CD14-positive monocyte (primary cell): Measurements from ENCODE around the gene SH3BP5. TPM values are rescaled to one million over a fixed set of nuclear protein-coding genes. Genes with fewer than 3 reads are reported as not detected.

Experiments used
- DNase-seq, 3 donors: peaks; one replicate each; pipeline ENCODE4 v3.0.0-alpha.2; 2011 to 2022
- H2AFZ ChIP-seq: 2 replicates; pipeline ENCODE4 v1.6.0; 2012; ENCODE audit warnings: mild to moderate bottlenecking, low read depth, low read length, inconsistent platforms; ENCODE audit not compliant: insufficient read depth, poor library complexity, severe bottlenecking
- H3K27ac ChIP-seq, 2 donors: 1 replicate in 1 of 2; 2 replicates in 1 of 2; pipeline ENCODE4 v1.5.1; 2012 to 2013; ENCODE audit warnings: low read length in 2 of 2, control low read depth in 1 of 2, inconsistent platforms in 1 of 2, low read depth in 1 of 2, mild to moderate bottlenecking in 1 of 2
- H3K27me3 ChIP-seq, 2 donors: one replicate each; pipeline versions ENCODE4 v1.6.0 to v1.6.1; 2011 to 2013; ENCODE audit warnings: low read length in 2 of 2; ENCODE audit not compliant: control insufficient read depth in 2 of 2, insufficient read depth in 2 of 2
- H3K36me3 ChIP-seq, 2 donors: replicated peaks in 1 of 2; 1 replicate in 1 of 2; 2 replicates in 1 of 2; pipeline versions ENCODE4 v1.5.1 to v1.6.1; 2012 to 2013; ENCODE audit warnings: low read length in 2 of 2, control low read depth in 1 of 2, inconsistent platforms in 1 of 2, mild to moderate bottlenecking in 1 of 2; ENCODE audit not compliant: insufficient read depth in 2 of 2, control insufficient read depth in 1 of 2
- H3K4me1 ChIP-seq, 2 donors: 1 replicate in 1 of 2; 2 replicates in 1 of 2; pipeline versions ENCODE4 v1.5.1 to v1.6.1; 2012 to 2013; ENCODE audit warnings: low read length in 2 of 2, control low read depth in 1 of 2, inconsistent platforms in 1 of 2, mild to moderate bottlenecking in 1 of 2, moderate library complexity in 1 of 2; ENCODE audit not compliant: insufficient read depth in 2 of 2, control insufficient read depth in 1 of 2
- H3K4me2 ChIP-seq: replicated peaks from 2 replicates; pipeline ENCODE3; 2012; ENCODE audit warnings: low read length, moderate library complexity, mild to moderate bottlenecking; ENCODE audit not compliant: poor library complexity, severe bottlenecking; ENCODE audit errors: extremely low read depth
- H3K4me3 ChIP-seq, 3 experiments: fragments of 200-600 bp in 1 of 3; sonication (generic) in 1 of 3; replicated peaks in 1 of 3; 1 replicate in 2 of 3; 2 replicates in 1 of 3; pipeline ENCODE4 v1.5.1; 2011 to 2013; ENCODE audit warnings: low read length in 3 of 3, mild to moderate bottlenecking in 3 of 3, control low read depth in 2 of 3, low read depth in 2 of 3, inconsistent platforms in 1 of 3, moderate library complexity in 1 of 3
- H3K79me2 ChIP-seq: 2 replicates; pipeline ENCODE4 v1.6.0; 2012; ENCODE audit warnings: mild to moderate bottlenecking, control low read depth, inconsistent platforms, low read length, moderate library complexity; ENCODE audit not compliant: insufficient read depth
- H3K9ac ChIP-seq: 2 replicates; pipeline ENCODE4 v1.6.0; 2017; ENCODE audit warnings: low read length, mild to moderate bottlenecking; ENCODE audit not compliant: insufficient read depth, poor library complexity, severe bottlenecking
- H3K9me3 ChIP-seq, 2 donors: replicated peaks in 1 of 2; 1 replicate in 1 of 2; 2 replicates in 1 of 2; pipeline versions ENCODE4 v1.5.1 to v1.6.1; 2012 to 2013; ENCODE audit warnings: low read length in 2 of 2, control low read depth in 1 of 2; ENCODE audit not compliant: control insufficient read depth in 1 of 2, insufficient read depth in 1 of 2
- H4K20me1 ChIP-seq: 2 replicates; pipeline ENCODE4 v1.6.0; 2012; ENCODE audit warnings: mild to moderate bottlenecking, low read length, control low read depth, moderate library complexity; ENCODE audit not compliant: insufficient read depth
- H3K27ac Mint-ChIP-seq, 7 donors: one replicate each; pipeline ENCODE4 v1.8.0; 2020; ENCODE audit warnings: mild to moderate bottlenecking in 7 of 7, mixed read lengths in 7 of 7, moderate library complexity in 6 of 7, inconsistent platforms in 2 of 7
- H3K27me3 Mint-ChIP-seq, 3 donors: one replicate each; pipeline ENCODE4 v1.8.0; 2021 to 2022; ENCODE audit warnings: low read depth in 3 of 3, mild to moderate bottlenecking in 3 of 3, mixed read lengths in 3 of 3, moderate library complexity in 3 of 3, inconsistent platforms in 1 of 3
- H3K36me3 Mint-ChIP-seq, 2 donors: one replicate each; pipeline ENCODE4 v1.8.0; 2020; ENCODE audit warnings: mixed read lengths in 2 of 2, inconsistent platforms in 1 of 2, mild to moderate bottlenecking in 1 of 2
- H3K4me1 Mint-ChIP-seq: one replicate; pipeline ENCODE4 v1.8.0; 2020; ENCODE audit warnings: mild to moderate bottlenecking, mixed read lengths
- H3K4me3 Mint-ChIP-seq, 2 donors: one replicate each; pipeline ENCODE4 v1.8.0; 2020; ENCODE audit warnings: mild to moderate bottlenecking in 2 of 2, mixed read lengths in 2 of 2, moderate library complexity in 1 of 2
- H3K9me3 Mint-ChIP-seq, 7 donors: one replicate each; pipeline ENCODE4 v1.8.0; 2020 to 2022; ENCODE audit warnings: mixed read lengths in 7 of 7, mild to moderate bottlenecking in 6 of 7, moderate library complexity in 6 of 7, inconsistent platforms in 2 of 7
- WGBS: methylation state at CpG from one replicate; pipeline ENCODE4 v1.1.5; 2013; ENCODE audit warnings: missing lambda C conversion rate; ENCODE audit not compliant: insufficient coverage; 5-methylcytosine and 5-hydroxymethylcytosine counted together
- intact Hi-C, 2 donors: fragments of 100-400 bp; cut with micrococcal nuclease; formaldehyde crosslinking; loops; one replicate each; pipeline versions ENCODE4 v1.15.0 to v1.15.1; 2023
- polyA plus RNA-seq, 3 donors: library from polyadenylated mRNA; depleted of rRNA in 1 of 3; unstranded in 2 of 3; stranded (reverse) in 1 of 3; fragments of 300-500 nt in 2 of 3; fragments of >200 nt in 1 of 3; fragmentation: Illumina TruSeq in 2 of 3; gene quantifications; 1 replicate in 2 of 3; 2 replicates in 1 of 3; pipeline ENCODE4 v1.2.3, GENCODE V29; 2012 to 2021
- TF ChIP-seq, protein P1 (sequence below): fragments of 200-600 bp; IDR thresholded peaks from one replicate; pipeline ENCODE4 v1.8.0; 2022; ENCODE audit warnings: antibody characterized with exemption, mild to moderate bottlenecking

Gene SH3BP5
- polyA plus RNA-seq, 3 donors = 10.7 to 29.6 (median 22.8) TPM

DNA sequence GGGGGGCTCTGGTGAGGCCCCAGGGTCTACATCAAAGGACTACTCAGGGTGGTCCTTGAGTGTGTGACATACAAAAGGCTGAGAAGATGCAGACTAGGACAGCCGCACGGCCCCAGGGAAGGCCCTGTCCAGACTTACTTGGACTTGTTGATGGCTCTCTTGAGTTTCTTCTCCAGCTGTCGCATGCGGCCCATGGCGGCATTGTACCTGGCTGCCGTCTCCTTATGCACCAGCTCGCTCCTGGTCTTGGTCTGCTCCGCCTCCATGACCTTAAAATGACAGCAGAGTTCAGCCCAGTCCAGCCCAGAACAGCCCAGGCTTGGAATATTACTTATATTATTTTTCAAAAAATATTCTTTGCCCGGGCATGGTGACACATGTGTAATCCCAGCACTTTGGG lies 70.4 kb downstream of the SH3BP5 start:
- no peaks in the 10 kb centered on the region for H3K9me3 Mint-ChIP-seq
- Histone ChIP-seq H3K4me1 (no peaks in the 10 kb centered on the region), H3K9ac (no peak overlapping the region), H3K4me2 (no peak overlapping the region), H3K27me3 (no peaks in the 10 kb centered on the region), H3K36me3 (peaks cover 62 to 77% of the 10 kb centered on the region in 2 donors), H3K27ac (no peak overlapping the region), H2AFZ (no peak overlapping the region), H3K9me3 (no peaks in the 10 kb centered on the region), H4K20me1 (peaks cover 74% of the 10 kb centered on the region), H3K79me2 (no peaks in the 10 kb centered on the region), H3K4me3 (no peak overlapping the region)
- no peak overlapping the region for H3K4me3 Mint-ChIP-seq
- TF ChIP-seq, protein P1, sequence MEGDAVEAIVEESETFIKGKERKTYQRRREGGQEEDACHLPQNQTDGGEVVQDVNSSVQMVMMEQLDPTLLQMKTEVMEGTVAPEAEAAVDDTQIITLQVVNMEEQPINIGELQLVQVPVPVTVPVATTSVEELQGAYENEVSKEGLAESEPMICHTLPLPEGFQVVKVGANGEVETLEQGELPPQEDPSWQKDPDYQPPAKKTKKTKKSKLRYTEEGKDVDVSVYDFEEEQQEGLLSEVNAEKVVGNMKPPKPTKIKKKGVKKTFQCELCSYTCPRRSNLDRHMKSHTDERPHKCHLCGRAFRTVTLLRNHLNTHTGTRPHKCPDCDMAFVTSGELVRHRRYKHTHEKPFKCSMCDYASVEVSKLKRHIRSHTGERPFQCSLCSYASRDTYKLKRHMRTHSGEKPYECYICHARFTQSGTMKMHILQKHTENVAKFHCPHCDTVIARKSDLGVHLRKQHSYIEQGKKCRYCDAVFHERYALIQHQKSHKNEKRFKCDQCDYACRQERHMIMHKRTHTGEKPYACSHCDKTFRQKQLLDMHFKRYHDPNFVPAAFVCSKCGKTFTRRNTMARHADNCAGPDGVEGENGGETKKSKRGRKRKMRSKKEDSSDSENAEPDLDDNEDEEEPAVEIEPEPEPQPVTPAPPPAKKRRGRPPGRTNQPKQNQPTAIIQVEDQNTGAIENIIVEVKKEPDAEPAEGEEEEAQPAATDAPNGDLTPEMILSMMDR = no peak
- peak overlapping the region in 1 of 7 donors; percentile 3 for H3K27ac Mint-ChIP-seq
- 95% methylated on average over 8 of the region's 9 CpGs for WGBS
- no peak for DNase-seq
- H3K4me1 Mint-ChIP-seq = no peaks in the 10 kb centered on the region
- H3K36me3 Mint-ChIP-seq = peaks cover 78 to 80% of the 10 kb centered on the region in 2 donors
- intact Hi-C loops = loop anchor here in 1 of 2 donors (10.0 kb wide), 1 partner anchor 293 kb away; no protein-coding TSS in a partner anchor
- peaks cover 0 to 10% (median 2%) of the 10 kb centered on the region in 3 donors for H3K27me3 Mint-ChIP-seq

DNA sequence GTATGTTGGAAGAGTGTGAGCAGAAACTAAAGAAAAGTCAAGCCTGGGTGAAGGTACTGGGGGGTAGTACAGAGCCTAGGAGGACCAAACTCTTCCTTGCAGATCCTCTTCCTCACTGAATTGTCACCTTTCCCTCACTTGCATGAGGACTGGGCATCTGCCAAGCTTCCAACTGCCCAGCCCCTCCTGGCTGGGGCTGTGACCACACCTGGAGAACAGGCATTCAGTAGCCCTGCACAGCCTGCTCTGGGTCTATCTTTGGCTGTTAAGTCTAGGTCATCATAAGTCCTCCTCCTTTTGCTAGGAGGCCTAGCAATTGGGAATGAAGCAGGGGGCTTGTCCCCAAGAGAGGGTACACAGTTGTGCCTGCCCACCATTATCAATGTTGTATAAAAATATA lies 71.1 kb downstream of the SH3BP5 start:
- H3K9me3 Mint-ChIP-seq = no peaks in the 10 kb centered on the region
- H3K4me3 Mint-ChIP-seq = no peak overlapping the region
- peaks cover 0 to 8% (median 2%) of the 10 kb centered on the region in 3 donors for H3K27me3 Mint-ChIP-seq
- Histone ChIP-seq H3K27me3 (no peaks in the 10 kb centered on the region), H2AFZ (no peak overlapping the region), H3K4me2 (no peak overlapping the region), H3K4me3 (no peak overlapping the region), H3K36me3 (peaks cover 62 to 77% of the 10 kb centered on the region in 2 donors), H3K79me2 (no peaks in the 10 kb centered on the region), H3K9me3 (no peaks in the 10 kb centered on the region), H3K27ac (no peak overlapping the region), H3K9ac (no peak overlapping the region), H3K4me1 (no peaks in the 10 kb centered on the region), H4K20me1 (peaks cover 74% of the 10 kb centered on the region)
- peaks cover 78 to 81% of the 10 kb centered on the region in 2 donors for H3K36me3 Mint-ChIP-seq
- peak overlapping the region in 1 of 7 donors; percentile 62 for H3K27ac Mint-ChIP-seq
- intact Hi-C loops = loop anchor here in 1 of 2 donors (10.0 kb wide), 1 partner anchor 294 kb away; no protein-coding TSS in a partner anchor
- no peak for DNase-seq
- TF ChIP-seq, protein P1 = no peak
- no peaks in the 10 kb centered on the region for H3K4me1 Mint-ChIP-seq
